Muscle layer of duodenum (tissue), 2 donors: ENCODE measurements around the gene FAM184A.

ENCODE experiments used
- H3K27ac ChIP-seq: one replicate; pipeline ENCODE4 v1.7.0; 2013; ENCODE audit warnings: mild to moderate bottlenecking, low read length
- H3K27me3 ChIP-seq: one replicate; pipeline ENCODE4 v1.7.0; 2013; ENCODE audit warnings: low read depth, mild to moderate bottlenecking, control low read depth, low read length
- H3K36me3 ChIP-seq, 2 donors: one replicate each; pipeline ENCODE4 v1.7.0; 2013; ENCODE audit warnings: low read length in 2 of 2, control low read depth in 1 of 2, mild to moderate bottlenecking in 1 of 2; ENCODE audit not compliant: insufficient read depth in 2 of 2, control insufficient read depth in 1 of 2
- H3K4me1 ChIP-seq, 2 donors: one replicate each; pipeline ENCODE4 v1.7.0; 2013; ENCODE audit warnings: low read length in 2 of 2, mild to moderate bottlenecking in 2 of 2, control low read depth in 1 of 2, moderate library complexity in 1 of 2; ENCODE audit not compliant: insufficient read depth in 2 of 2, control insufficient read depth in 1 of 2
- H3K4me3 ChIP-seq, 2 donors: one replicate each; pipeline ENCODE4 v1.7.0; 2013; ENCODE audit warnings: low read length in 2 of 2, low read depth in 1 of 2, mild to moderate bottlenecking in 1 of 2
- H3K9me3 ChIP-seq, 2 donors: one replicate each; pipeline ENCODE4 v1.7.0; 2013; ENCODE audit warnings: low read length in 2 of 2, control low read depth in 1 of 2, mild to moderate bottlenecking in 1 of 2; ENCODE audit not compliant: control insufficient read depth in 1 of 2
- donor health status: healthy.

FAM184A gene

GRCh38 chr6:119073307-119074051 is 5.0 kb downstream of the FAM184A start:
- Histone ChIP-seq H3K27ac (no peak overlapping the region), H3K9me3 (no peaks in the 10 kb centered on the region)

GRCh38 chr6:119071576-119071975 is 6.9 kb downstream of the FAM184A start:
- no peaks in the 10 kb centered on the region for H3K4me1 ChIP-seq
- no peak overlapping the region for H3K27ac ChIP-seq
- H3K36me3 ChIP-seq: no peaks in the 10 kb centered on the region
- no peaks in the 10 kb centered on the region for H3K9me3 ChIP-seq
- no peak overlapping the region for H3K4me3 ChIP-seq
- H3K27me3 ChIP-seq: no peaks in the 10 kb centered on the region

More at GRCh38 chr6:119073307-119074051, 5.0 kb downstream of the FAM184A start:
- Histone ChIP-seq H3K4me3 (no peak overlapping the region), H3K4me1 (no peaks in the 10 kb centered on the region), H3K36me3 (no peaks in the 10 kb centered on the region), H3K27me3 (no peaks in the 10 kb centered on the region)

- Histone ChIP-seq H3K36me3 (no peaks in the 10 kb centered on the region), H3K4me1 (no peaks in the 10 kb centered on the region), H3K27ac (no peak overlapping the region), H3K27me3 (no peaks in the 10 kb centered on the region), H3K4me3 (no peak overlapping the region), H3K9me3 (no peaks in the 10 kb centered on the region)
Observed at GRCh38 chr6:119067091-119067490, 11.4 kb downstream of the FAM184A start.

DNA sequence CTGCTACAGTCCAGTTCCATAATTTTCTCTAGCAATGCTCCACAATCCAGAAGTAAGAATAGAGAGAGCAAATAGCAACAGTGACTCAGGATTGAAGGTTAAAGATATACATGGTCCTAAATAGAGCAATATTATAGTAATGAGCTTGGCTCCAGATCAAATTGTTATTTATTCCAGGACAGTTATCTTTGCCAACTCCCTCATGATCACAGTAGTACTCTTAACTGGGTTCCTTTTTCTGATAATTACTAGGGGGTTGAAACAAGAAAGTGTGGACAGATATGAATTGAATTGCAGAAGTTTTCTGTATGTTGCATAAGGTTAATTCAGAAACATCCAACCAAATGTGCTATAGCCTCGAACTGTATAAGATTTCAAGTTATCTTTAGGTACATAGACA is 11.9 kb downstream of the FAM184A start:
- H3K9me3 ChIP-seq: no peaks in the 10 kb centered on the region

DNA sequence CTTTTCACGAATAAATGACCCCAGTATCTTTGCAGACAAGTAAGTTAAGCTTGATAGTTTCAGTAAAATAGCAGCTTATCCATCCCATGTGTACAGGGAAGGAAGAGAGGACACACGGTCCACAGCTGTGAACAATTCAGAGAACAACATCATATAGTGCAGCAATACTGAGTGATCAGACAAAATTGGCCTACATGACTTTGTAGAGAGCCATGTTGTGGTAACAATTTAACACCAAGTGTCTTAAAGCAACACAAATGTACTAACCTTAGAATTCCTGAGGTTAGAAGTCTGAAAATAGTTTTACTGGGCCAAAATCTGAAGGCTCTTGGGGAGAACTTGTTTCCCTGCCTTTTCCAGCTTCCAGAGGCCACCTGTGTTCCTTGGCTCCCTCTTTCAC is 12.5 kb downstream of the FAM184A start:
- no peaks in the 10 kb centered on the region for H3K4me1 ChIP-seq
- no peaks in the 10 kb centered on the region for H3K36me3 ChIP-seq
- H3K9me3 ChIP-seq: no peaks in the 10 kb centered on the region
- H3K27ac ChIP-seq: no peak overlapping the region
- H3K27me3 ChIP-seq: no peaks in the 10 kb centered on the region
- no peak overlapping the region for H3K4me3 ChIP-seq

More for the DNA sequence above, 11.9 kb downstream of the FAM184A start:
- H3K4me3 ChIP-seq: no peak overlapping the region
- H3K27ac ChIP-seq: no peak overlapping the region
- H3K4me1 ChIP-seq: no peaks in the 10 kb centered on the region
- H3K36me3 ChIP-seq: no peaks in the 10 kb centered on the region
- no peaks in the 10 kb centered on the region for H3K27me3 ChIP-seq

DNA sequence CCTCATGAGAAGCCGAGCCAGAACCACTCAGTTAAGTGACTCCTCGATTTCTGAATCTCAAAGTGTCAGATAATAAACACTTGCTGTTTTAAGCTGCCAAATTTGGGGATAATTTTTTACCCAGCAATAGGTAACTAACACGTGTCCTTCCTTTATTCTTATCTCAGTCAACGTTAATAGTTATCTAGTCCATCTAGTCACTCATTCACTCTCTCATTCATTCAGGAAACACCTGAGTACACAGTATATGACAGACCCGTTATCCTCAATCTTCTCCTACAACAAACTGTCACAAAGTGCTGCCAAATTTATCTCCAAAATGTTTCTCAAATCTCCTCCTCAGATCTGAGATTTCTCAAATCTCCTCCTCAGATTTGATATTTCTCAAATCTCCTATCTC is 13.1 kb downstream of the FAM184A start:
- Histone ChIP-seq H3K36me3 (no peaks in the 10 kb centered on the region), H3K27ac (no peak overlapping the region), H3K9me3 (no peaks in the 10 kb centered on the region), H3K4me3 (no peak overlapping the region), H3K4me1 (no peaks in the 10 kb centered on the region), H3K27me3 (no peaks in the 10 kb centered on the region)

GRCh38 chr6:119063491-119063890 is 15.0 kb downstream of the FAM184A start:
- H3K27ac ChIP-seq: no peak overlapping the region
- H3K4me1 ChIP-seq: peaks cover 0 to 3% of the 10 kb centered on the region in 2 donors
- H3K27me3 ChIP-seq: no peaks in the 10 kb centered on the region
- H3K36me3 ChIP-seq: no peaks in the 10 kb centered on the region
- no peaks in the 10 kb centered on the region for H3K9me3 ChIP-seq
- no peak overlapping the region for H3K4me3 ChIP-seq

GRCh38 chr6:119061215-119061614 is 17.2 kb downstream of the FAM184A start:
- no peak overlapping the region for H3K27ac ChIP-seq
- H3K4me1 ChIP-seq: peaks cover 0 to 3% of the 10 kb centered on the region in 2 donors
- no peaks in the 10 kb centered on the region for H3K36me3 ChIP-seq
- no peak overlapping the region for H3K4me3 ChIP-seq
- no peaks in the 10 kb centered on the region for H3K27me3 ChIP-seq
- no peaks in the 10 kb centered on the region for H3K9me3 ChIP-seq

GRCh38 chr6:119060255-119060907 is 18.1 kb downstream of the FAM184A start:
- Histone ChIP-seq H3K27me3 (no peaks in the 10 kb centered on the region), H3K4me3 (no peak overlapping the region), H3K36me3 (no peaks in the 10 kb centered on the region), H3K9me3 (no peaks in the 10 kb centered on the region), H3K27ac (no peak overlapping the region), H3K4me1 (peaks cover 0 to 3% of the 10 kb centered on the region in 2 donors)

DNA sequence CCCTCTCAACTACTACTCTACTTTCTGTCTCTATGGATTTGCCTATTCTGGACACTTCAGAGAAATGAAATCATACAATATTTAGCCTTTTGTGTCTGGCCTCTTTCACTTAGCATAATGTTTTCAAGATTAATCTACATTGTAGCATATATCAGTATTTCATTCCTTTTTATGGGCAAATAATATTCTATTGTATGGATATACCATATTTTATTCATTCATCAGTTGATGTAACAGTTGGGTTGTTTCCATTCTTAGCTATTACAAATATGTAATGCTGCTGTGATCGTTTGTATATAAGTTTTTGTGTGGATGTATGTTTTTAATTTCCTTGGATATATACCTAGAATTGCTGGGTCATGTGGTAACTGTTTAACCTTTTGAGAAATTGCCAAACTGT is 23.4 kb downstream of the FAM184A start:
- Histone ChIP-seq H3K9me3 (no peaks in the 10 kb centered on the region), H3K27ac (no peak overlapping the region), H3K4me1 (peaks cover 0 to 3% of the 10 kb centered on the region in 2 donors), H3K27me3 (no peaks in the 10 kb centered on the region), H3K4me3 (no peak overlapping the region), H3K36me3 (no peaks in the 10 kb centered on the region)

GRCh38 chr6:119052987-119053386 is 25.5 kb downstream of the FAM184A start:
- H3K27me3 ChIP-seq: no peaks in the 10 kb centered on the region
- H3K9me3 ChIP-seq: no peaks in the 10 kb centered on the region
- no peak overlapping the region for H3K4me3 ChIP-seq
- H3K4me1 ChIP-seq: no peaks in the 10 kb centered on the region
- no peak overlapping the region for H3K27ac ChIP-seq
- no peaks in the 10 kb centered on the region for H3K36me3 ChIP-seq
